Testis (tissue), 2 donors: ENCODE data around the gene MAGI2.

Source experiments
- POLR2A ChIP-seq: fragments of 450-650 bp; IDR thresholded peaks from one replicate; pipeline ENCODE4 v1.6.1; 2017; ENCODE audit warnings: antibody characterized with exemption, mild to moderate bottlenecking, moderate library complexity
- TF ChIP-seq, protein P1 (sequence below), 3 experiments: fragments of 450-650 bp in 2 of 3; fragments of 200-600 bp in 1 of 3; sonication (generic) in 1 of 3; IDR thresholded peaks; one replicate each; pipeline ENCODE4 v1.5.1; 2016 to 2019; ENCODE audit warnings: antibody characterized with exemption in 3 of 3, mild to moderate bottlenecking in 2 of 3, moderate library complexity in 1 of 3

DNA sequence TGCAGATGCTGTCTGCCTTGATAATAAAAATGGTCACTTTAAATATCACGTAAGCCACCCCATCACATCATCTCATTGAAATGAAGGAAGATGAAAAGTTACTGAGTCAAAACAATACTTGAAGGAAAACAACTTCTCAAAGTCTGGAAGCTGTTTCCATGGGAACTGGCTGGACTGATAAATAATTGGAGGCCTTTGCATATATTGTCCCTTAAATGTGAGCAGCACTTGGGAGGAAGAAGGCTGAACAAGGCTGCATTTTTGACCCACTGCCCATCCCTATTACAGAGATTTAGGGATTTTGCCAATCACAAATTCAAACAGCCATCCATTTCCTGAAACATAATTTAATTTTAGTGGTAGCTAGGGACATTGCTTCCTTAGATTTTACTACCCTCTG, 18.2 kb upstream of the MAGI2 start:
- TF ChIP-seq, protein P1, sequence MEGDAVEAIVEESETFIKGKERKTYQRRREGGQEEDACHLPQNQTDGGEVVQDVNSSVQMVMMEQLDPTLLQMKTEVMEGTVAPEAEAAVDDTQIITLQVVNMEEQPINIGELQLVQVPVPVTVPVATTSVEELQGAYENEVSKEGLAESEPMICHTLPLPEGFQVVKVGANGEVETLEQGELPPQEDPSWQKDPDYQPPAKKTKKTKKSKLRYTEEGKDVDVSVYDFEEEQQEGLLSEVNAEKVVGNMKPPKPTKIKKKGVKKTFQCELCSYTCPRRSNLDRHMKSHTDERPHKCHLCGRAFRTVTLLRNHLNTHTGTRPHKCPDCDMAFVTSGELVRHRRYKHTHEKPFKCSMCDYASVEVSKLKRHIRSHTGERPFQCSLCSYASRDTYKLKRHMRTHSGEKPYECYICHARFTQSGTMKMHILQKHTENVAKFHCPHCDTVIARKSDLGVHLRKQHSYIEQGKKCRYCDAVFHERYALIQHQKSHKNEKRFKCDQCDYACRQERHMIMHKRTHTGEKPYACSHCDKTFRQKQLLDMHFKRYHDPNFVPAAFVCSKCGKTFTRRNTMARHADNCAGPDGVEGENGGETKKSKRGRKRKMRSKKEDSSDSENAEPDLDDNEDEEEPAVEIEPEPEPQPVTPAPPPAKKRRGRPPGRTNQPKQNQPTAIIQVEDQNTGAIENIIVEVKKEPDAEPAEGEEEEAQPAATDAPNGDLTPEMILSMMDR (IDR thresholded peaks at IDR 0.05) = no peak
- TF ChIP-seq POLR2A = no peak
